ENCODE data around the gene PLEKHA1.

PLEKHA1 gene

DNA sequence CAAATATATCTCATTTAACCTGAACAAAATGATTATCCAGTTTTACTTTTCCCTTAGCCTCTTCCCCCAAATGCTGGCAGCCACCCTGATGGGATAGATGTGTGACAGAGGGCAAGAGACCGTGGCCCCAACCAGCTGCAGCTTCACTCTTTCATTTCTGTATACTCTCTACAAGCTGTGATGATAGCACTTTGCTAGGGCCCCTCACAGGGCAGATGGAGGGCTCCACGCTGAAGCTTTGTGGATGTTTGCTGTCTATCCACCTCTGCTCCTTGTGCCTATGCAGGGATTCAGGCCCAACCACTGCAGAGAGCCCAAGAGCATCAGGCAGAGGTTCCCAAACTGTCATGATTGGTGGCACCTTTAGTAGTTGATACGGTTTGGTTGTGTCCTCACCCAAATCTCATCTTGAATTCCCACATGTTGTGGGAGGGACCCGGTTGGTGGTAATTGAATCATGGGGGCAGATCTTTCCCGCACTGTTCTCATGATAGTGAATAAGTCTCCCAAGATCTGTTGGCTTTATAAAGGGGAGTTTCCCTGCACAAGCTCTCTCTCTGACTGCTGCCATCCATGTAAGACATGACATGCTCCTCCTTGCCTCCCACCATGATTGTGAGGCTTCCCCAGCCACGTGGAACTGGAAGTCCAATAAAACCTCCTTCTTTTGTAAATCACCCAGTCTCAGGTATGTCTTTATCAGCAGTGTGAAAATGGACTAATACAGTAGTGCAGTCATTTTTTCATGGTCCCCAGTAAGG, 107.0 kb downstream of the PLEKHA1 start:
- no peak for DNase-seq

Data from NCI-H2029 treated with DMSO at 0.1 percent for 48 hours (cell line).